HS-5 (cell line): ENCODE measurements around the gene FAM216B.
"Not testable (repeated sequence)": the region's sequence is repeated elsewhere in the genome, so short reads cannot be mapped to it uniquely, and the experiment has no call there.

Source experiments
- DNase-seq: peaks from one replicate; pipeline ENCODE4 v3.0.0-alpha.2; 2012; ENCODE audit warnings: low read depth

Gene FAM216B

GRCh38 chr13:42781352-42781751 lies at the start of gene FAM216B:
Gene FAM216B, plus strand, starts transcription at chr13:42781584. Its CDS starts 2,484 bp downstream, at chr13:42784068.
- DNase-seq: no peak

GRCh38 chr13:42732073-42732472 lies 49.3 kb upstream of the FAM216B start:
- DNase-seq: no peak

GRCh38 chr13:42733046-42733445 lies 48.3 kb upstream of the FAM216B start:
- DNase-seq: no peak

- DNase-seq: no peak
These were observed 46.4 kb upstream of the FAM216B start for GRCh38 chr13:42735010-42735409.

GRCh38 chr13:42740753-42741152 lies 40.6 kb upstream of the FAM216B start:
- DNase-seq: no peak

GRCh38 chr13:42741914-42742313 lies 39.5 kb upstream of the FAM216B start:
- DNase-seq: no peak

GRCh38 chr13:42745655-42746054 lies 35.7 kb upstream of the FAM216B start:
- no peak for DNase-seq

GRCh38 chr13:42746866-42747265 lies 34.5 kb upstream of the FAM216B start:
- no peak for DNase-seq

- peak; percentile 19 for DNase-seq
These were observed 33.9 kb upstream of the FAM216B start for GRCh38 chr13:42747399-42747873.

GRCh38 chr13:42750794-42751193 lies 30.6 kb upstream of the FAM216B start:
- DNase-seq: no peak

GRCh38 chr13:42751693-42752092 lies 29.7 kb upstream of the FAM216B start:
- no peak for DNase-seq

GRCh38 chr13:42752731-42753130 lies 28.7 kb upstream of the FAM216B start:
- no peak for DNase-seq

- no peak for DNase-seq
These were observed 27.7 kb upstream of the FAM216B start for GRCh38 chr13:42753697-42754096.

- DNase-seq: no peak
These were observed 26.4 kb upstream of the FAM216B start for GRCh38 chr13:42754801-42755510.

- no peak for DNase-seq
These were observed 23.5 kb upstream of the FAM216B start for GRCh38 chr13:42757678-42758420.

- DNase-seq: no peak
These were observed 22.9 kb upstream of the FAM216B start for GRCh38 chr13:42758515-42758914.

- DNase-seq: no peak
These were observed 20.4 kb upstream of the FAM216B start for GRCh38 chr13:42760951-42761350.

GRCh38 chr13:42762251-42762650 lies 19.1 kb upstream of the FAM216B start:
- no peak for DNase-seq

- peak; percentile 54 for DNase-seq
These were observed 18.5 kb upstream of the FAM216B start for GRCh38 chr13:42762917-42763316.

GRCh38 chr13:42766016-42766415 lies 15.4 kb upstream of the FAM216B start:
- DNase-seq: no peak

GRCh38 chr13:42769650-42770049 lies 11.7 kb upstream of the FAM216B start:
- no peak for DNase-seq

- not testable (repeated sequence) for DNase-seq
These were observed 4.8 kb upstream of the FAM216B start for GRCh38 chr13:42776558-42776957.

GRCh38 chr13:42777467-42777866 lies 3.9 kb upstream of the FAM216B start:
- no peak for DNase-seq
